IMR-90 (cell line): ENCODE measurements around the gene STIL. TPM values are rescaled to one million over a fixed set of nuclear protein-coding genes. Genes with fewer than 3 reads are reported as not detected.

Experiments
- ATAC-seq: fragments of 200-7000 bp; cut with Tn5 transposase; 2 replicates; pipeline ENCODE4 v1.9.1; 2020; ENCODE audit warnings: low read depth, mild to moderate bottlenecking, moderate library complexity
- BruUV-seq: library from RNA; stranded (reverse); fragments of 400-500 nt; replicated peaks from 2 replicates; lab custom pipeline; 2021; lab: Mats Ljungman, UMichigan
- CTCF ChIA-PET: fragments of 300-600 bp; formaldehyde crosslinking; extraction: SDS; loops from one replicate; lab custom pipeline; 2021; ENCODE audit warnings: antibody characterized with exemption; lab: Yijun Ruan, JAX
- POLR2A ChIA-PET: fragments of 300-600 bp; sonication (Branson Sonifier 250); formaldehyde crosslinking; loops from one replicate; lab custom pipeline; 2022; ENCODE audit warnings: antibody characterized with exemption; ENCODE audit not compliant: unreplicated experiment; lab: Charles Lee
- DNase-seq: peaks from one replicate; pipeline ENCODE4 v3.0.0; 2013
- H2AFZ ChIP-seq: replicated peaks from 2 replicates; pipeline ENCODE3; 2013; ENCODE audit warnings: low read length, mild to moderate bottlenecking; ENCODE audit not compliant: poor library complexity
- H2AK5ac ChIP-seq: 2 replicates; pipeline ENCODE4 v1.6.1; 2013; ENCODE audit warnings: low read depth, low read length, inconsistent platforms
- H2AK9ac ChIP-seq: replicated peaks from 2 replicates; pipeline ENCODE3; 2013; ENCODE audit warnings: mild to moderate bottlenecking, low read depth, low read length, moderate library complexity; ENCODE audit not compliant: poor library complexity
- H2BK120ac ChIP-seq: 2 replicates; pipeline ENCODE4 v1.6.1; 2013; ENCODE audit warnings: low read depth, low read length, inconsistent platforms
- H2BK15ac ChIP-seq: 3 replicates; pipeline ENCODE4 v1.6.1; 2013; ENCODE audit warnings: low read depth, low read length, inconsistent platforms
- H2BK20ac ChIP-seq: 2 replicates; pipeline ENCODE4 v1.6.1; 2013; ENCODE audit warnings: low read depth, mild to moderate bottlenecking, inconsistent platforms, low read length, moderate library complexity
- H2BK5ac ChIP-seq: 2 replicates; pipeline ENCODE4 v1.6.1; 2013; ENCODE audit warnings: mild to moderate bottlenecking, low read depth, low read length, inconsistent platforms; ENCODE audit not compliant: poor library complexity, severe bottlenecking
- H3K14ac ChIP-seq: replicated peaks from 2 replicates; pipeline ENCODE4 v1.6.1; 2013; ENCODE audit warnings: low read depth, low read length, inconsistent platforms
- H3K18ac ChIP-seq: 2 replicates; pipeline ENCODE4 v1.6.1; 2013; ENCODE audit warnings: low read depth, low read length, control low read depth
- H3K23ac ChIP-seq: 2 replicates; pipeline ENCODE4 v1.6.1; 2013; ENCODE audit warnings: low read depth, low read length, inconsistent platforms
- H3K27ac ChIP-seq: 2 replicates; pipeline ENCODE4 v1.5.1; 2013; ENCODE audit warnings: mild to moderate bottlenecking, control low read depth, low read length; ENCODE audit not compliant: insufficient read depth
- H3K27me3 ChIP-seq: 2 replicates; pipeline ENCODE4 v1.6.1; 2013; ENCODE audit warnings: low read length; ENCODE audit not compliant: control insufficient read depth, insufficient read depth
- H3K36me3 ChIP-seq: 2 replicates; pipeline ENCODE4 v1.6.1; 2013; ENCODE audit warnings: low read length, mixed read lengths; ENCODE audit not compliant: control insufficient read depth, insufficient read depth
- H3K4ac ChIP-seq: 2 replicates; pipeline ENCODE4 v1.6.1; 2013; ENCODE audit warnings: low read depth, low read length, inconsistent platforms
- H3K4me1 ChIP-seq: 2 replicates; pipeline ENCODE4 v1.6.1; 2013; ENCODE audit warnings: low read length, mixed read lengths; ENCODE audit not compliant: control insufficient read depth, insufficient read depth
- H3K4me2 ChIP-seq: 2 replicates; pipeline ENCODE4 v1.6.1; 2013; ENCODE audit warnings: low read depth, mild to moderate bottlenecking, control low read depth, low read length, moderate library complexity
- H3K4me3 ChIP-seq: 2 replicates; pipeline ENCODE4 v1.5.1; 2013; ENCODE audit warnings: low read depth, mild to moderate bottlenecking, control low read depth, low read length, moderate library complexity; ENCODE audit not compliant: insufficient read depth
- H3K56ac ChIP-seq: 2 replicates; pipeline ENCODE4 v1.6.1; 2013; ENCODE audit warnings: low read length, inconsistent platforms; ENCODE audit not compliant: insufficient read depth; ENCODE audit errors: extremely low read depth
- H3K79me1 ChIP-seq, 2 experiments: 2 replicates each; pipeline ENCODE4 v1.6.1; 2013; ENCODE audit warnings: low read length in 2 of 2, inconsistent platforms in 1 of 2, low read depth in 1 of 2
- H3K9ac ChIP-seq: 2 replicates; pipeline ENCODE4 v1.6.1; 2013; ENCODE audit warnings: low read depth, low read length, control low read depth
- H3K9me1 ChIP-seq: 2 replicates; pipeline ENCODE4 v1.6.1; 2013; ENCODE audit warnings: low read length, inconsistent platforms; ENCODE audit not compliant: insufficient read depth
- H3K9me3 ChIP-seq: 2 replicates; pipeline ENCODE4 v1.6.1; 2013; ENCODE audit warnings: low read length; ENCODE audit not compliant: control insufficient read depth, insufficient read depth
- H4K20me1 ChIP-seq: 2 replicates; pipeline ENCODE4 v1.6.1; 2013; ENCODE audit warnings: low read length, inconsistent platforms; ENCODE audit not compliant: insufficient read depth
- H4K5ac ChIP-seq: 2 replicates; pipeline ENCODE4 v1.6.1; 2013; ENCODE audit warnings: mild to moderate bottlenecking, low read depth, low read length, control low read depth
- H4K8ac ChIP-seq, 2 experiments: 2 replicates each; pipeline ENCODE4 v1.6.1; 2013; ENCODE audit warnings: low read depth in 2 of 2, low read length in 2 of 2, control low read depth in 1 of 2, inconsistent platforms in 1 of 2
- H4K91ac ChIP-seq: 2 replicates; pipeline ENCODE4 v1.6.1; 2013; ENCODE audit warnings: low read depth, low read length, inconsistent platforms; ENCODE audit not compliant: insufficient read depth
- BHLHE40 ChIP-seq: fragments of 150-350 bp; IDR thresholded peaks from 2 replicates; pipeline ENCODE4 v1.6.1; 2016; ENCODE audit warnings: mild to moderate bottlenecking, low read depth, low read length
- CEBPB ChIP-seq: IDR thresholded peaks from 2 replicates; pipeline ENCODE4 v1.6.1; 2012; ENCODE audit warnings: low read depth, low read length, improper control_type of control experiment
- CHD1 ChIP-seq: IDR thresholded peaks from 2 replicates; pipeline ENCODE4 v1.6.1; 2012; ENCODE audit warnings: low read depth, low read length, improper control_type of control experiment
- POLR2A ChIP-seq: IDR thresholded peaks from 2 replicates; pipeline ENCODE4 v1.6.1; 2012; ENCODE audit warnings: mild to moderate bottlenecking, low read depth, low read length
- RAD21 ChIP-seq: IDR thresholded peaks from 2 replicates; pipeline ENCODE4 v1.6.1; 2012; ENCODE audit warnings: low read length, improper control_type of control experiment
- RCOR1 ChIP-seq: IDR thresholded peaks from 2 replicates; pipeline ENCODE4 v1.6.1; 2012; ENCODE audit warnings: mild to moderate bottlenecking, low read length, improper control_type of control experiment; ENCODE audit not compliant: insufficient replicate concordance
- WGBS, 2 experiments: methylation state at CpG; one replicate each; pipeline versions ENCODE4 v1.1.5 to v1.1.7; 2013; ENCODE audit warnings: missing lambda C conversion rate in 2 of 2; ENCODE audit not compliant: insufficient read length in 1 of 2; ENCODE audit errors: extremely low coverage in 2 of 2; 5-methylcytosine and 5-hydroxymethylcytosine counted together
- dilution Hi-C: fragments of 300-500 bp; cut with HindIII; formaldehyde crosslinking; loops from one replicate; pipeline ENCODE4 v1.14.3; 2018; ENCODE audit warnings: low sequenced_read_pairs; ENCODE audit not compliant: unreplicated experiment
- in situ Hi-C: fragments of 300-500 bp; cut with MboI; formaldehyde crosslinking; loops from 3 replicates; pipeline ENCODE4 v1.14.3; 2019; ENCODE audit warnings: low sequenced_read_pairs, inconsistent platforms, mixed read lengths
- intact Hi-C: fragments of 100-400 bp; cut with micrococcal nuclease; formaldehyde crosslinking; loops from 2 replicates; pipeline ENCODE4 v1.10.0; 2022
- polyA plus RNA-seq, 3 experiments: library from polyadenylated mRNA; depleted of rRNA; stranded (reverse); fragments of >200 nt; gene quantifications; 2 replicates each; pipeline ENCODE4 v1.2.3, GENCODE V29; 2012; ENCODE audit warnings: low replicate concordance in 1 of 3
- total RNA-seq: library from RNA; depleted of rRNA; stranded (reverse); fragments of >200 nt; gene quantifications from 2 replicates; pipeline ENCODE4 v1.2.3, GENCODE V29; 2012
- TF ChIP-seq, protein P1 (sequence below): fragments of 150-350 bp; IDR thresholded peaks from 2 replicates; pipeline ENCODE4 v1.6.1; 2017; ENCODE audit warnings: mild to moderate bottlenecking, antibody characterized with exemption, low read length, low read depth
- TF ChIP-seq, protein P2 (sequence below): conservative IDR thresholded peaks from 2 replicates; pipeline ENCODE4 v1.5.1; 2012; ENCODE audit warnings: mild to moderate bottlenecking, low read depth, low read length, improper control_type of control experiment

STIL gene
- total and polyA plus RNA-seq, 2 of the 4 experiments (the other 2 are of a cell fraction), result 6.8 to 17.2 TPM

DNA sequence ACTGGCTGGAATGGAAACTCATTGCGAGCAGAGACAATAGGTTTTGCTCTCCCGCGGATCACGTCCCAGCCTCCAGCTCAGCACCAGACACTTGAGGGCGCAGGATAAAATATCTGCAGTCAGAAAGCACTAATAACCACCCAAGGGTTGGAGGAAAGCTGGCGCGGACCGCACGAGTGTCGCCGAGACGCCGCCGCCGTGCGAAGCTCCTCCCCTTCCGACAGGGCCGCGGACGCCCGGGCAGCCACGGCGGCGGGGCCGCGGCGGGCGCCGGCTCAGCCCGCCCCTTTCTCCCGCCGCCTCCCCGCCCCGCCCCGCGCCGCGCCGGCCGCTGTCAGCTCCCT lies 19.6 kb upstream of the STIL start, which contains the start of gene CMPK1:
Gene CMPK1 (plus strand): TSS at position 213 of the 344 bp plus-strand sequence. CDS start 156 bp downstream, outside the sequence.
- peak within 1 kb of the TSS; percentile 88 for H3K4ac ChIP-seq
- peak within 1 kb of the TSS; percentile 87 for H3K56ac ChIP-seq
- intact Hi-C loops (loop anchor here (1.0 to 10.0 kb wide), 5 partner anchors 19 to 156 kb away; partner anchors contain the start of genes FOXD2, PDZK1IP1 and STIL), dilution Hi-C loops (no loop called here), in situ Hi-C loops (no loop called here)
- peak within 1 kb of the TSS; percentile 91 for H3K23ac ChIP-seq
- H3K27ac ChIP-seq, result peak within 1 kb of the TSS; percentile 88
- peak within 1 kb of the TSS; percentile 86 for H3K4me3 ChIP-seq
- peak; percentile 77 for DNase-seq
- peak within 1 kb of the TSS; percentile 80 for H2AK5ac ChIP-seq
- H3K79me1 ChIP-seq, result peaks cover 0 to 21% of the 10 kb centered on the region in 2 experiments; a peak in 3 of 4 replicates
- no TSS peak for BruUV-seq
- peak within 1 kb of the TSS; percentile 69 for H2BK120ac ChIP-seq
- peak within 1 kb of the TSS; percentile 59 to 94 for H4K8ac ChIP-seq
- H3K18ac ChIP-seq, result peak within 1 kb of the TSS; percentile 28
- peaks cover 10% of the 10 kb centered on the region for H3K9me1 ChIP-seq
- H2BK5ac ChIP-seq, result peak within 1 kb of the TSS; percentile 81
- peak within 1 kb of the TSS; percentile 58 for H4K5ac ChIP-seq
- POLR2A ChIA-PET, result interaction anchor here (0.6 to 1.5 kb wide), 3 partner anchors 9 to 80 kb away, joined by 4 to 5 read pairs (median 4); partner anchors contain the start of gene STIL
- peak within 1 kb of the TSS; percentile 99 for H2AFZ ChIP-seq
- no peaks in the 10 kb centered on the region for H3K27me3 ChIP-seq
- peak within 1 kb of the TSS; percentile 75 for H3K4me2 ChIP-seq
- TF ChIP-seq, protein P1, sequence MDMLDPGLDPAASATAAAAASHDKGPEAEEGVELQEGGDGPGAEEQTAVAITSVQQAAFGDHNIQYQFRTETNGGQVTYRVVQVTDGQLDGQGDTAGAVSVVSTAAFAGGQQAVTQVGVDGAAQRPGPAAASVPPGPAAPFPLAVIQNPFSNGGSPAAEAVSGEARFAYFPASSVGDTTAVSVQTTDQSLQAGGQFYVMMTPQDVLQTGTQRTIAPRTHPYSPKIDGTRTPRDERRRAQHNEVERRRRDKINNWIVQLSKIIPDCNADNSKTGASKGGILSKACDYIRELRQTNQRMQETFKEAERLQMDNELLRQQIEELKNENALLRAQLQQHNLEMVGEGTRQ, result no peak
- TF ChIP-seq BHLHE40 (peak; percentile 55; the same call in 1 of the 2 replicates), RAD21 (peak; percentile 23; the same call in 1 of the 2 replicates), CEBPB (no peak), RCOR1 (no peak), CHD1 (no peak), POLR2A (peak; percentile 4; the same call in 1 of the 2 replicates)
- TF ChIP-seq, protein P2, sequence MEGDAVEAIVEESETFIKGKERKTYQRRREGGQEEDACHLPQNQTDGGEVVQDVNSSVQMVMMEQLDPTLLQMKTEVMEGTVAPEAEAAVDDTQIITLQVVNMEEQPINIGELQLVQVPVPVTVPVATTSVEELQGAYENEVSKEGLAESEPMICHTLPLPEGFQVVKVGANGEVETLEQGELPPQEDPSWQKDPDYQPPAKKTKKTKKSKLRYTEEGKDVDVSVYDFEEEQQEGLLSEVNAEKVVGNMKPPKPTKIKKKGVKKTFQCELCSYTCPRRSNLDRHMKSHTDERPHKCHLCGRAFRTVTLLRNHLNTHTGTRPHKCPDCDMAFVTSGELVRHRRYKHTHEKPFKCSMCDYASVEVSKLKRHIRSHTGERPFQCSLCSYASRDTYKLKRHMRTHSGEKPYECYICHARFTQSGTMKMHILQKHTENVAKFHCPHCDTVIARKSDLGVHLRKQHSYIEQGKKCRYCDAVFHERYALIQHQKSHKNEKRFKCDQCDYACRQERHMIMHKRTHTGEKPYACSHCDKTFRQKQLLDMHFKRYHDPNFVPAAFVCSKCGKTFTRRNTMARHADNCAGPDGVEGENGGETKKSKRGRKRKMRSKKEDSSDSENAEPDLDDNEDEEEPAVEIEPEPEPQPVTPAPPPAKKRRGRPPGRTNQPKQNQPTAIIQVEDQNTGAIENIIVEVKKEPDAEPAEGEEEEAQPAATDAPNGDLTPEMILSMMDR, result peak; percentile 23; the same call in 1 of the 2 replicates
- H3K36me3 ChIP-seq, result no peaks in the 10 kb centered on the region
- 0% methylated on average over 1 of the region's 40 CpGs; no CpG with 5 or more reads in 1 of the 2 experiments for WGBS, 2 experiments
- H4K20me1 ChIP-seq, result peaks cover 3% of the 10 kb centered on the region
- peak; percentile 88 for ATAC-seq
- CTCF ChIA-PET, result interaction anchor here (0.8 to 1.0 kb wide), 2 partner anchors 15 to 104 kb away, joined by 3 read pairs; partner anchors contain the start of gene FOXD2
- peak within 1 kb of the TSS; percentile 91 for H3K14ac ChIP-seq
- peak within 1 kb of the TSS; percentile 87 for H3K9ac ChIP-seq
- H4K91ac ChIP-seq, result peak within 1 kb of the TSS; percentile 87
- H2BK20ac ChIP-seq, result no peak within 1 kb of the TSS
- peak within 1 kb of the TSS; percentile 94 for H2AK9ac ChIP-seq
- peak within 1 kb of the TSS; percentile 34; the same call in 1 of the 3 replicates for H2BK15ac ChIP-seq
- H3K9me3 ChIP-seq, result no peaks in the 10 kb centered on the region
- H3K4me1 ChIP-seq, result peaks cover 6% of the 10 kb centered on the region
